Duodenal mucosa (tissue), 2 donors: ENCODE measurements around the gene TSEN2.

Experiments used
- H3K27ac ChIP-seq: one replicate; pipeline ENCODE4 v1.7.0; 2013; ENCODE audit warnings: low read depth, low read length
- H3K27me3 ChIP-seq, 2 donors: one replicate each; pipeline ENCODE4 v1.7.0; 2013; ENCODE audit warnings: low read length in 2 of 2, control low read depth in 1 of 2; ENCODE audit not compliant: insufficient read depth in 2 of 2, control insufficient read depth in 1 of 2
- H3K36me3 ChIP-seq, 2 donors: one replicate each; pipeline ENCODE4 v1.7.0; 2013; ENCODE audit warnings: low read length in 2 of 2, control low read depth in 1 of 2; ENCODE audit not compliant: insufficient read depth in 2 of 2, control insufficient read depth in 1 of 2
- H3K4me1 ChIP-seq, 2 donors: one replicate each; pipeline ENCODE4 v1.7.0; 2013; ENCODE audit warnings: low read length in 2 of 2, control low read depth in 1 of 2; ENCODE audit not compliant: insufficient read depth in 2 of 2, control insufficient read depth in 1 of 2
- H3K4me3 ChIP-seq, 2 donors: one replicate each; pipeline ENCODE4 v1.7.0; 2013; ENCODE audit warnings: low read length in 2 of 2, low read depth in 1 of 2
- H3K9ac ChIP-seq, 2 donors: one replicate each; pipeline ENCODE4 v1.7.0; 2013; ENCODE audit warnings: low read length in 2 of 2, low read depth in 1 of 2
- H3K9me3 ChIP-seq, 2 donors: one replicate each; pipeline ENCODE4 v1.7.0; 2013; ENCODE audit warnings: low read length in 2 of 2, control low read depth in 1 of 2; ENCODE audit not compliant: control insufficient read depth in 1 of 2

Gene TSEN2

DNA sequence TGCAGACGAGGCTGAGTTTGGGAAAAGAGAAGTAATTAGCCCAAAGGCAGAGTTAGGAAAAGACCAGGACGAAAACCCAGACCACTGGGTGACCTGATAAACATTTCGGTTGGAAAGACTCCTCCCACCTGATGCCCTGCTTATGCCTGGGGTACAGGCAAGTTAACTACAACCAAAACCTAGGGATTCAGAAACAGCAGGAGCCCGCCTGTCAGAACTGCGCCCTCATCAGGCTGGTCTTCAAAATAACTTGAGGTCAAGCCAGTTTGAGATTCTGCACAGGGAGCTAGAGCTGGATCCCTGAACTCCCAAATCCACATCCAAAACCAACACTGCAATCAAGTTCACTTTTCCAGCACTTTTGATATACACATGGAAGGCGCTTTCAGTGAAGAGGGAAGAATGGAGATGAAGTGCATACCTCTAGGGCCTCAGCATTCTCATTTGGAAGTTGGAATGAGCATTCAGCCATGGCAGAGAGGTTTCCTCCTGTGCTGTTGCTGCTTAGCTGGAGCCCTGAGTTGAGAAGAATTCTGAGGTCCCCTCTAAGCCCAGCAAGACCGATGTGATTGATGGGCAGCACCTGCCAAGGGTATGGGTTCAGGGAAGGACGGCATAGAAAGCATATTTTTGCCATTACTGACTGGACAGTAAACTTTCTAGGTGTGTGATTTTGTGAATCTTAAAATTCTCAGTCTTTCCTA lies 11.6 kb downstream of the TSEN2 start:
- H3K4me1 ChIP-seq, result no peaks in the 10 kb centered on the region
- no peak overlapping the region for H3K27ac ChIP-seq
- no peaks in the 10 kb centered on the region for H3K27me3 ChIP-seq
- H3K36me3 ChIP-seq, result peaks cover 22 to 59% of the 10 kb centered on the region in 2 donors
- H3K4me3 ChIP-seq, result no peak overlapping the region
- no peaks in the 10 kb centered on the region for H3K9me3 ChIP-seq
- no peak overlapping the region for H3K9ac ChIP-seq

DNA sequence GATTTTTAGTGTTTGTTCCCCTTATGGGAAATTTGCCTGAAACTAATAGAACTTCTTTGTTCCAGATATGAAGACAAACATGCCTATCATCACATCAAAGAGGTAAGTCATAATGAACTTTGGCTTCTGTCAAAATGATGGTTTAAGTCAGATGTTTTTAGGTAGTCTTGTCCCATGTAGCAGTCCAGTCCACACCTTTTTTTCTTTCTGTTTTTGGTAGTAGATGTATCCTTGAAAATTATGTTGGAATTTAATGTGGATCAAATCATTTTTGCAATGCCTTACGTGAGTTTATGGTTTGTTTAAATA lies 12.1 kb downstream of the TSEN2 start:
- Histone ChIP-seq H3K27me3 (no peaks in the 10 kb centered on the region), H3K27ac (no peak overlapping the region), H3K9ac (no peak overlapping the region), H3K9me3 (no peaks in the 10 kb centered on the region), H3K4me3 (no peak overlapping the region), H3K4me1 (no peaks in the 10 kb centered on the region), H3K36me3 (peaks cover 22 to 64% of the 10 kb centered on the region in 2 donors)

DNA sequence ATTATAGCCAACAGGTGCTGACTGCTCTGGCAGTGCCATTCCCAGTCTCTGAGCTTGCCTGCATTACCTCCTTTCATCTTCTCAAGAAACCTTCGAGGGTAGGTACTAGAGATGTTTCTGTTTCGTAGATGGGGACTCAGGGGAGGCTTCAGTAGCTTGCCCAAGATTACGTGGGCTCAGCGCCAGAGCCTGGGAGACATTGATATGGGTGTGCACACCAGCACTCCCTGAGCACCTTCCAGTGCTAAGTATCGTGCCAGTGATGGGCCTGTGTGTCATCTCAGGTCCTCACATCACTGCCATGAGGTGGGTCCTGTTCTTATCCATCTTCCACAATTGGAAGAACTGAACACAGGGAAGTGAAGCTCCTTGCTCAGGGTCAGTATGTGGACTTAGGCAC lies 15.2 kb downstream of the TSEN2 start:
- H3K36me3 ChIP-seq, result peaks cover 26 to 73% of the 10 kb centered on the region in 2 donors
- H3K9me3 ChIP-seq, result no peaks in the 10 kb centered on the region
- H3K4me1 ChIP-seq, result no peaks in the 10 kb centered on the region
- no peak overlapping the region for H3K27ac ChIP-seq
- no peaks in the 10 kb centered on the region for H3K27me3 ChIP-seq
- no peak overlapping the region for H3K9ac ChIP-seq
- H3K4me3 ChIP-seq, result no peak overlapping the region

DNA sequence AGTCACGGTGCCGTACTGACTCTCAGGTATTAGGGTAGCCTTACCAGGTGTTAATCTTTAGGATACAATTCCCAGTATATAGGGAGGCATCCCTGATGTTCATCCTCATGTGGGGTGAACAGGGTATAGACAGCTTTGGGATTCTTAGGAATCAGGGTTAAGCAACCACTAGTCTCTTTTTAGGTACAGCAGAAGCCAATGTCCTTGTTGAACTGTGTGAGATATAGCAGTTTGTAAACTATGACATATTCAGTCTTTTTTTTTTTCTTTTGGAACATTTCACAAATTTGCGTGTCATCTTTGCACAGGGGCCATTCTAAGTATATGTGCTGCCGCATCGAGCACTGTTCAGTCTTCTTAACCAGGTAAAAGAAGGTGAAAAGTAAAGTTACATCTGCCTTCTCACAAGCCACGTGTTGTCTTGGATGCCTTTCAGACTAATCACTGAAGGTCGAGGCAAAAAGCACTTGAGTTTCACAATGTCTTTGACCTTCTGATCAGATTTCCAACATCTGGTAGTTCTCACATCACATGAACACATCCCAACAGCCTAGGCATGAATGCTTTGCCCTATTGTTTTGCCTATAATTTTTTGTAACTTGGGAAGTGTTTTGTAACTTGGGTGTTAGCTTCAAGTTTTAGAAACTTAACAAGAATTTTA lies 17.2 kb downstream of the TSEN2 start:
- H3K9me3 ChIP-seq, result no peaks in the 10 kb centered on the region
- H3K4me1 ChIP-seq, result no peaks in the 10 kb centered on the region
- no peak overlapping the region for H3K27ac ChIP-seq
- H3K27me3 ChIP-seq, result no peaks in the 10 kb centered on the region
- H3K36me3 ChIP-seq, result peaks cover 19 to 81% of the 10 kb centered on the region in 2 donors
- no peak overlapping the region for H3K4me3 ChIP-seq
- H3K9ac ChIP-seq, result no peak overlapping the region

DNA sequence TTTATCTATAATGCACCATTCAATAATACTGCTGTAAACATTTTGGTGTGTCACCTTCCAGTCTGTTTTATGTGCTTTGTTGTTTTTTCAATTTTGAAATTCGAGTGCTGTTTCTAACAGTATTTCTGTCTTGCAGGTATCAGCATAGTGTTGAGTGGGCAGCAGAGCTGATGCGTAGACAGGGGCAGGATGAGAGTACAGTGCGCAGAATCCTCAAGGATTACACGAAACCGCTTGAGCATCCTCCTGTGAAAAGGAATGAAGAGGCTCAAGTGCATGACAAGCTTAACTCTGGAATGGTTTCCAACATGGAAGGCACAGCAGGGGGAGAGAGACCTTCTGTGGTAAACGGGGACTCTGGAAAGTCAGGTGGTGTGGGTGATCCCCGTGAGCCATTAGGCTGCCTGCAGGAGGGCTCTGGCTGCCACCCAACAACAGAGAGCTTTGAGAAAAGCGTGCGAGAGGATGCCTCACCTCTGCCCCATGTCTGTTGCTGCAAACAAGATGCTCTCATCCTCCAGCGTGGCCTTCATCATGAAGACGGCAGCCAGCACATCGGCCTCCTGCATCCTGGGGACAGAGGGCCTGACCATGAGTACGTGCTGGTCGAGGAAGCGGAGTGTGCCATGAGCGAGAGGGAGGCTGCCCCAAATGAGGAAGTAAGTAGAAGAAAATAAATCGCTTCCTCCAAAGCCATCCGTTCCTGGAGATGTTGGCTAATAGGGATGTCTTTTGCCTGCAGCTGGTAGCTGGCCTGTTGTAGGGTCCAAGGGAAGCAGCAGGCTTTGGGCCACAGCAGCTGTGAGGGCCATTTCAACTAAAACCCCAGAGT lies 19.1 kb downstream of the TSEN2 start:
- Histone ChIP-seq H3K4me3 (no peak overlapping the region), H3K27ac (no peak overlapping the region), H3K9me3 (no peaks in the 10 kb centered on the region), H3K36me3 (peaks cover 24 to 72% of the 10 kb centered on the region in 2 donors), H3K4me1 (no peaks in the 10 kb centered on the region), H3K27me3 (no peaks in the 10 kb centered on the region), H3K9ac (no peak overlapping the region)

DNA sequence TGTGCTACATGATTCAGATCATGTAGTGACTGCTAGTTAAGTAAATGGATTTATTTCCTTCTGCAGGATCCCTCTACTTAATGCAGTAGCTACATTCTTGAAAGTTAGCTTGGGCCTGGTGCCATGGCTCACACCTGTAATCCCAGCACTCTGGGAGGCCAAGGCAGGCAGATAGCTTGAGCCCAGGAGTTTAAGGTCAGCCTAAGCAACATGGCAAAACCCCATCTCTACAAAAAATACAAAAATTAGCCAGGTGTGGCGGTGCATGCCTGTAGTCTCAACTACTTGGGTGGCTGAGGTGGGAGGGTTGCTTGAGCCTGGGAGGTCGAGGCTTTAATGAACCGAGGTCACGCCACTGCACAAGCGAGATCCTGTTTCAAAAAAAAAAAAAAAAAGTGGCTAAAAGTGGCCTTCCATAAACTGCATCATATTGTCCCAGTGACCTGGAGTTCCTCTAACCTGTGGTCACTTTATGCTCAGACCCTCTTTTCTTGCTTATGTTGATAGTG lies 22.0 kb downstream of the TSEN2 start:
- H3K9ac ChIP-seq, result no peak overlapping the region
- no peak overlapping the region for H3K4me3 ChIP-seq
- no peaks in the 10 kb centered on the region for H3K9me3 ChIP-seq
- H3K4me1 ChIP-seq, result no peaks in the 10 kb centered on the region
- no peaks in the 10 kb centered on the region for H3K27me3 ChIP-seq
- H3K36me3 ChIP-seq, result peaks cover 12 to 60% of the 10 kb centered on the region in 2 donors
- H3K27ac ChIP-seq, result no peak overlapping the region

DNA sequence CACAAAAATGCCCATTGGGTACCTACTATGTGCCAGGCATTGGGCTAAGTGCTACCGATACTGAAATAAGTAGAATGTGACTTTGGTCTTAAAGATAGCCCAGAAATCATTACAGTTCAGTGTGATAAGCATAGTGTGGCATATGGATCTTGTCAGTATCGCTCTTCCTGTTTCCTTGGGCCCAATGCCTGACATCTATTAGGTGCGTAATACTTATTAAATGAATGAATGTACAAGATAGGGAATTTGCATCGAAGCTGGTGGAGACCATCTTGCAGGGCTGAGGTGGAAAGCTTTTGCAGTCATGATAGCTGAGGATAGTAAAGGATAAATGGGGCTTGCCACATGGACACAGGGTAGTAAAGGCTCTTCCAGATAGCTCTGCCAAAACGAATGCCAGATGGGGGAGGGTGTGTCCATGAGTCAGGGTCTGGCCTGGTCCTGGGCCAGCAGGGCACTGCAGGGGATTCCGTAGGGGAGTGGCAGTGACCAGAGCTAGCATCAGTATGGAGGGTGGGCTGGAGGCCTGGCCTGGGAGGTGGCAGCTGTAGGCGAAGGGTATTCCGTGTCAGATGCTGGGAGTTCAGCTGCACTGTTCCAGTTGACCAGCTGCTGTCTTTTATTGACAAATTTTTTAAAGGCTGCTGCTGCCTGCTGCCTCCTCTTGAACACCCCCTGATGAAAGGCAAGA lies 23.5 kb downstream of the TSEN2 start:
- no peaks in the 10 kb centered on the region for H3K9me3 ChIP-seq
- no peak overlapping the region for H3K27ac ChIP-seq
- peaks cover 12 to 57% of the 10 kb centered on the region in 2 donors for H3K36me3 ChIP-seq
- no peak overlapping the region for H3K9ac ChIP-seq
- no peaks in the 10 kb centered on the region for H3K27me3 ChIP-seq
- H3K4me3 ChIP-seq, result no peak overlapping the region
- no peaks in the 10 kb centered on the region for H3K4me1 ChIP-seq

DNA sequence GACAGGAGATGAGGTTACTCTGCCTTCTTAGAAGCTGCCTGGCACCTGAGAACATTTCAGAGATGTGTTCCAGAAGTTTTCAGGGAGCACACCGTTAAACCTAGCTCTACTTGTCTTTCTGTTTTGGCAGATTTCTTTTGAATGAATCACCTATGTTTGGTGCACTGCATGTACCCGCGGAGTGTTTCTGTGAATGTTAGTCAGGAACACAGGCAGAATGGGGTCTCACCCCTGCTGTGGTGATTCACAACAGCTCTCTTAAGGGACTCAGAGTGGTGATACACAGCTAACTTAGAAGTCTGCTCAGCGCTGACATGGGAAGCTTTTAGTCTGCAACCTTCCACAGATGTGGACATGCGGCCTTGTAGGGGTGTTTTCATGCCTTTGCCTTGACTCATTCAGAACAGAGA lies 24.0 kb downstream of the TSEN2 start:
- Histone ChIP-seq H3K27me3 (no peaks in the 10 kb centered on the region), H3K4me1 (no peaks in the 10 kb centered on the region), H3K9ac (no peak overlapping the region), H3K4me3 (no peak overlapping the region), H3K9me3 (no peaks in the 10 kb centered on the region), H3K27ac (no peak overlapping the region), H3K36me3 (peaks cover 11 to 54% of the 10 kb centered on the region in 2 donors)

DNA sequence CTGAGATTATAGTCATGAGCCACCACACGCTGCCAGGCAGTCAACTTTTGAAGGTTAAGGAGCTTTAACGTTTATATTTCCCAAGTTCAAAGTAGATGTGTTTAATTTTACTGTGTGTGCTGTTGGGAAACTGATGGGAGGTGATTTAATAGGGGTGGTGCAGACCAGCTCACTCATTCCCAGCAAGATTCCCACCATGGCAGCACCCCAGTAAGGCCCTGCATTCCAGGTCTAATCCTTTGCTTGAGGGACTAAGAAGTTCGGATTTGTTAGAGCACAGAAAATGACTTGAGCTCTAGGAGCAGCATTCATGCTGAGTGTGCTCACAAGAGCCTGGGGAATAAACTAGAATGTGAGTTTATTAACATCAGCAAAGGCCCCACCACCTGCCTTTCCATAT lies 25.2 kb downstream of the TSEN2 start:
- no peak overlapping the region for H3K9ac ChIP-seq
- no peaks in the 10 kb centered on the region for H3K9me3 ChIP-seq
- H3K4me1 ChIP-seq, result no peaks in the 10 kb centered on the region
- no peaks in the 10 kb centered on the region for H3K27me3 ChIP-seq
- no peak overlapping the region for H3K27ac ChIP-seq
- H3K36me3 ChIP-seq, result peaks cover 7 to 42% of the 10 kb centered on the region in 2 donors
- no peak overlapping the region for H3K4me3 ChIP-seq
